Breast epithelium (tissue), 4 donors: Measurements from ENCODE around the gene TUBGCP2. TPM values are rescaled to one million over a fixed set of nuclear protein-coding genes. Genes with fewer than 3 reads are reported as not detected.
A peak's percentile ranks its signal among the peaks of the same experiment; 100 is the strongest.

ENCODE experiments used
- DNase-seq, 2 donors: peaks; one replicate each; pipeline ENCODE4 v3.0.0-alpha.2; 2019; ENCODE audit warnings: low spot score in 2 of 2
- H3K27ac ChIP-seq, 2 donors: fragments of 200-600 bp; sonication (generic) in 1 of 2; one replicate each; pipeline ENCODE4 v1.5.1; 2016 to 2019; ENCODE audit warnings: mild to moderate bottlenecking in 1 of 2
- H3K27me3 ChIP-seq, 2 donors: fragments of 200-600 bp; sonication (generic) in 1 of 2; one replicate each; pipeline versions ENCODE4 v1.5.1 to v1.6.0; 2017 to 2019; ENCODE audit warnings: control low read depth in 1 of 2, mild to moderate bottlenecking in 1 of 2
- H3K36me3 ChIP-seq: fragments of 200-600 bp; one replicate; pipeline ENCODE4 v1.5.1; 2019
- H3K4me1 ChIP-seq, 2 donors: fragments of 200-600 bp; sonication (generic); one replicate each; pipeline ENCODE4 v1.5.1; 2016 to 2019; ENCODE audit warnings: control low read depth in 1 of 2
- H3K4me3 ChIP-seq, 3 donors: fragments of 200-600 bp; sonication (generic); 1 replicate in 2 of 3; 2 replicates in 1 of 3; pipeline ENCODE4 v1.5.1; 2016 to 2019; ENCODE audit warnings: mild to moderate bottlenecking in 3 of 3, moderate library complexity in 2 of 3
- H3K9me3 ChIP-seq, 2 donors: fragments of 200-600 bp; sonication (generic) in 1 of 2; one replicate each; pipeline ENCODE4 v1.5.1; 2016 to 2019; ENCODE audit warnings: control low read depth in 1 of 2
- CTCF ChIP-seq, 3 donors: fragments of 450-650 bp; IDR thresholded peaks; one replicate each; pipeline ENCODE4 v1.5.1; 2016 to 2017; ENCODE audit warnings: antibody characterized with exemption in 3 of 3, mild to moderate bottlenecking in 3 of 3, moderate library complexity in 3 of 3
- POLR2A ChIP-seq: fragments of 450-650 bp; IDR thresholded peaks from one replicate; pipeline ENCODE4 v1.6.1; 2016; ENCODE audit warnings: antibody characterized with exemption, mild to moderate bottlenecking, moderate library complexity
- POLR2AphosphoS5 ChIP-seq, 3 donors: sonication (generic); formaldehyde crosslinking; IDR thresholded peaks; one replicate each; pipeline ENCODE4 v1.6.1; 2017; ENCODE audit warnings: antibody characterized with exemption in 3 of 3
- intact Hi-C: fragments of 100-400 bp; cut with DNase I; formaldehyde crosslinking; loops from one replicate; pipeline ENCODE4 v1.15.1; 2023; ENCODE audit warnings: low total_unique reads
- total RNA-seq, 3 donors: library from RNA; depleted of rRNA; stranded (reverse); fragments of >200 nt; gene quantifications; one replicate each; pipeline ENCODE4 v1.1.0, GENCODE V29; 2016

Gene TUBGCP2
- total RNA-seq, 3 donors from 2014 or later = 33.6 to 40.0 (median 39.5) TPM

GRCh38 chr10:133258818-133259601 lies 49.7 kb downstream of the TUBGCP2 start:
- Histone ChIP-seq H3K4me3 (no peak overlapping the region), H3K36me3 (no peaks in the 10 kb centered on the region), H3K27me3 (no peaks in the 10 kb centered on the region), H3K27ac (peak overlapping the region; percentile 84 to 89), H3K9me3 (no peaks in the 10 kb centered on the region), H3K4me1 (peaks cover 14 to 15% of the 10 kb centered on the region in 2 donors)
- peak in 1 of 2 donors; percentile 89 for DNase-seq
- TF ChIP-seq POLR2A = no peak
- peak; percentile 29 to 85 (median 66) for TF ChIP-seq POLR2AphosphoS5 (IDR thresholded peaks at IDR 0.05)
- no peak for TF ChIP-seq CTCF (IDR thresholded peaks at IDR 0.05)
- intact Hi-C loops = no loop called here

GRCh38 chr10:133258066-133258817 lies 50.4 kb downstream of the TUBGCP2 start:
- peak overlapping the region; percentile 84 to 89 for H3K27ac ChIP-seq
- H3K27me3 ChIP-seq = no peaks in the 10 kb centered on the region
- no peak for TF ChIP-seq CTCF (IDR thresholded peaks at IDR 0.05)
- no peak for TF ChIP-seq POLR2A
- no peak for TF ChIP-seq POLR2AphosphoS5 (IDR thresholded peaks at IDR 0.05)
- H3K4me1 ChIP-seq = peaks cover 14 to 15% of the 10 kb centered on the region in 2 donors
- peak in 1 of 2 donors; percentile 75 for DNase-seq
- peak overlapping the region in 2 of 3 donors; percentile 34 to 58 for H3K4me3 ChIP-seq
- H3K9me3 ChIP-seq = no peaks in the 10 kb centered on the region
- H3K36me3 ChIP-seq = no peaks in the 10 kb centered on the region
- intact Hi-C loops = no loop called here

- peak overlapping the region; percentile 4 to 58 (median 34) for H3K4me3 ChIP-seq
- no peaks in the 10 kb centered on the region for H3K36me3 ChIP-seq
- H3K4me1 ChIP-seq = peaks cover 14 to 15% of the 10 kb centered on the region in 2 donors
- H3K27me3 ChIP-seq = no peaks in the 10 kb centered on the region
- no peak for TF ChIP-seq CTCF (IDR thresholded peaks at IDR 0.05)
- peak in 2 of 3 donors; percentile 25 to 51 for TF ChIP-seq POLR2AphosphoS5 (IDR thresholded peaks at IDR 0.05)
- no peaks in the 10 kb centered on the region for H3K9me3 ChIP-seq
- H3K27ac ChIP-seq = peak overlapping the region; percentile 84 to 89
- intact Hi-C loops = no loop called here
- peak; percentile 53 to 71 for DNase-seq
Measured at GRCh38 chr10:133257489-133258065, 51.1 kb downstream of the TUBGCP2 start.

- no peaks in the 10 kb centered on the region for H3K36me3 ChIP-seq
- H3K27ac ChIP-seq = no peak overlapping the region
- DNase-seq = no peak
- no peak overlapping the region for H3K4me3 ChIP-seq
- intact Hi-C loops = no loop called here
- peaks cover 14 to 15% of the 10 kb centered on the region in 2 donors for H3K4me1 ChIP-seq
- no peaks in the 10 kb centered on the region for H3K9me3 ChIP-seq
- no peak for TF ChIP-seq CTCF (IDR thresholded peaks at IDR 0.05)
- no peak for TF ChIP-seq POLR2A
- no peak for TF ChIP-seq POLR2AphosphoS5 (IDR thresholded peaks at IDR 0.05)
- H3K27me3 ChIP-seq = peaks cover 0 to 7% of the 10 kb centered on the region in 2 donors
Measured at GRCh38 chr10:133255323-133255722, 53.3 kb downstream of the TUBGCP2 start.
